ENCODE data around the gene PPBP. TPM values are rescaled to one million over a fixed set of nuclear protein-coding genes. Genes with fewer than 3 reads are reported as not detected.
A peak's percentile ranks its signal among the peaks of the same experiment; 100 is the strongest.

The PPBP gene
- total RNA-seq, 4 donors from 2014 or later: not detected

DNA sequence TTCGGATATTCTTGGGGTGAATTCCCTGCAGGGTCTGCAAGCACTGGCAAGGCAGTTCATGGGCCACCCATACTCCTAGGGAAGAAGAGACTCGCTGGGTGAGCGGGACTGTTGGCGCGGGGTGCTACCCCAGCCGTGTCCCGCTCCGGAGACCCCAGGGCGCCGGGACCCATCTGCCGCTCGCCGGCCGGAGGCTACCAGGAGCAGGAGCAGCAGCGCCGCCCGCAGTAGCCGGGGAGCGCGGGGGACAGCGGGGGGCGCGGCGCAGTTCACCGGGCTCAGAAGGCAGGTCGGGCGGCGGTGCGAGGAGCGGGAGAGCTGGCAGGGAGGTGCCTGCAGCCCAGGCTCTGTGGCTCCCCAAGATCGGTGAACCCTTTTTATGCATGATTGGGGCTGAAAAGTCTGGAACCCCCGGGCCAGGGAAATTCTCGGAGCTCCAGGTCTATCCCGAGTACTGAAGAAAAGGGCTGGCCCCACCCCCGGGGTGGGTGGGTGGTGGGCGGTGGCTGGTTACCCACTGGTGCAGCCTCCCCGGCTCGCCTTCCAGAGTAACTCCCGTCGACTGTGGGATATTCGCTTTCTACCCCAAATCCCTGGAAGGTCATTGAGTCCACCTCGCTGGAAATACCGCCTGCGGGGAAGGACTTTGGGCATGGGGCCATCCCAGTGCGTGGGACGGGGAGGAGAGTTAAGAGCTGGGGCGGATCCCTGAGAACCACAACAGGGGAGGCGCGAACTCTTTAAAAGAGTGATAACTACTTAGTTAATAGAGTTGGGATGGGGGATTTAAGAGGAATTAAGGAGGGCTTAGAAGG is 43.7 kb downstream of the PPBP start:
- Histone ChIP-seq H3K27me3 (peaks cover 32% of the 10 kb centered on the region), H3K9me3 (no peaks in the 10 kb centered on the region), H3K27ac (no peak overlapping the region), H3K4me1 (peaks cover 0 to 9% (median 4%) of the 10 kb centered on the region in 4 donors), H3K36me3 (no peaks in the 10 kb centered on the region), H3K4me3 (peak overlapping the region in 3 of 4 donors; percentile 18 to 37 (median 26))
- peak; percentile 30 for DNase-seq
- 29 to 35% methylated on average over 5 to 44 of the region's 49 CpGs for WGBS, 2 donors (ENCODE audit: low coverage in 1 of 2)
- in situ Hi-C loops (cut with MboI; ENCODE audit: low pct_ligation_motif_present in 1 of 4, low pct_unique_long_range_greater_than_20kb in 1 of 4, low sequenced_read_pairs in 3 of 4): no loop called here
- intact Hi-C loops (cut with DNase I; ENCODE audit: low total_unique reads): no loop called here
- TF ChIP-seq, protein P1, sequence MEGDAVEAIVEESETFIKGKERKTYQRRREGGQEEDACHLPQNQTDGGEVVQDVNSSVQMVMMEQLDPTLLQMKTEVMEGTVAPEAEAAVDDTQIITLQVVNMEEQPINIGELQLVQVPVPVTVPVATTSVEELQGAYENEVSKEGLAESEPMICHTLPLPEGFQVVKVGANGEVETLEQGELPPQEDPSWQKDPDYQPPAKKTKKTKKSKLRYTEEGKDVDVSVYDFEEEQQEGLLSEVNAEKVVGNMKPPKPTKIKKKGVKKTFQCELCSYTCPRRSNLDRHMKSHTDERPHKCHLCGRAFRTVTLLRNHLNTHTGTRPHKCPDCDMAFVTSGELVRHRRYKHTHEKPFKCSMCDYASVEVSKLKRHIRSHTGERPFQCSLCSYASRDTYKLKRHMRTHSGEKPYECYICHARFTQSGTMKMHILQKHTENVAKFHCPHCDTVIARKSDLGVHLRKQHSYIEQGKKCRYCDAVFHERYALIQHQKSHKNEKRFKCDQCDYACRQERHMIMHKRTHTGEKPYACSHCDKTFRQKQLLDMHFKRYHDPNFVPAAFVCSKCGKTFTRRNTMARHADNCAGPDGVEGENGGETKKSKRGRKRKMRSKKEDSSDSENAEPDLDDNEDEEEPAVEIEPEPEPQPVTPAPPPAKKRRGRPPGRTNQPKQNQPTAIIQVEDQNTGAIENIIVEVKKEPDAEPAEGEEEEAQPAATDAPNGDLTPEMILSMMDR (IDR thresholded peaks at IDR 0.05): no peak
- TF ChIP-seq POLR2A (IDR thresholded peaks at IDR 0.05) (no peak), POLR2AphosphoS5 (IDR thresholded peaks at IDR 0.05) (no peak), EP300 (IDR thresholded peaks at IDR 0.05; ENCODE audit: low read depth) (no peak)

DNA sequence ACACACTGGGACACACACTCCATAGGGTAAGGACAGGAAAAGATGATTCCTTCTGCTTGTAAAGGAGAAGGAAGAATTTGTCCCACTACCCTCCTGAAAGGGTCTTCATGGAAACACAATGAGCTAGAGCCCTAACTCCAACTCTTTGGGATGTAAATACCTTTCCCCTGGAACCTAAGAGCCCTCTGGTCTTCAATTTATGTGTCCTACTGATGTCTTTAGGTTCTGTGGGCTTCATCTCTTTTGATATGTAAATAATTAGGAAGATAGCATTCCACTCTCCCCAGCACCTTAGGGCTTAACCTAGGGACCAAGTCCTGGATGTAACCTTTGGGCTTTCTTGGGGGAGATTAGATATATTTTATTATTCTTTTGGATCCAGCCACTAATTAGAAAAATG is 44.4 kb downstream of the PPBP start:
- H3K4me3 ChIP-seq: no peak overlapping the region
- H3K27ac ChIP-seq: no peak overlapping the region
- peaks cover 0 to 9% (median 4%) of the 10 kb centered on the region in 4 donors for H3K4me1 ChIP-seq
- H3K27me3 ChIP-seq: peaks cover 32% of the 10 kb centered on the region
- H3K36me3 ChIP-seq: no peaks in the 10 kb centered on the region
- TF ChIP-seq EP300 (IDR thresholded peaks at IDR 0.05; ENCODE audit: low read depth): no peak
- TF ChIP-seq, protein P1 (IDR thresholded peaks at IDR 0.05): no peak
- TF ChIP-seq POLR2AphosphoS5 (IDR thresholded peaks at IDR 0.05): no peak
- no peak for TF ChIP-seq POLR2A (IDR thresholded peaks at IDR 0.05)
- H3K9me3 ChIP-seq: no peaks in the 10 kb centered on the region
- intact Hi-C loops (cut with DNase I; ENCODE audit: low total_unique reads): no loop called here
- no peak for DNase-seq
- in situ Hi-C loops (cut with MboI; ENCODE audit: low pct_ligation_motif_present in 1 of 4, low pct_unique_long_range_greater_than_20kb in 1 of 4, low sequenced_read_pairs in 3 of 4): no loop called here

DNA sequence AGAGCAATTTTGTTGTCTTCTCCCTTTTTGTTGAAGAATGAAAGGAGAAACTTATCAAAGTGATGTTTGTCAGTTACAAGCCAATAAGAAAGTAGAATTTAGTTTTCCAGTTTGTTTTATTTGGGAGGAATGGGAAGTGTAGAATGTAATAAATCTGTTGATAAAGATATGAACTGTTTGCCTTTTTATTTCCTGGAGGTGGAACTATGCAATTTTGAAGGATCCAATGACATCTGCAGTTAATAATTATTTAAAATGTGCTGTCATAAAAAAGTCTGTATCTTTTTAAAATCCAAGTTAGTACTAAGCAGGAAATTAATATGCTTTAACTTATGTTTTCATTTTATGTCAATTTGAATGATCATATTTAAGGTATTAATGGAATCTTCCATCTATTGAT is 51.0 kb downstream of the PPBP start:
- DNase-seq: no peak
- no peak for TF ChIP-seq POLR2A (IDR thresholded peaks at IDR 0.05)
- no peak for TF ChIP-seq POLR2AphosphoS5 (IDR thresholded peaks at IDR 0.05)
- TF ChIP-seq, protein P1 (IDR thresholded peaks at IDR 0.05): no peak
- no peak for TF ChIP-seq EP300 (IDR thresholded peaks at IDR 0.05; ENCODE audit: low read depth)
- no peaks in the 10 kb centered on the region for H3K27me3 ChIP-seq
- H3K27ac ChIP-seq: no peak overlapping the region
- in situ Hi-C loops (cut with MboI; ENCODE audit: low pct_ligation_motif_present in 1 of 4, low pct_unique_long_range_greater_than_20kb in 1 of 4, low sequenced_read_pairs in 3 of 4) (no loop called here), intact Hi-C loops (cut with DNase I; ENCODE audit: low total_unique reads) (no loop called here)
- H3K9me3 ChIP-seq: no peaks in the 10 kb centered on the region
- no peaks in the 10 kb centered on the region for H3K36me3 ChIP-seq
- H3K4me1 ChIP-seq: peaks cover 0 to 8% (median 0%) of the 10 kb centered on the region in 4 donors
- H3K4me3 ChIP-seq: no peak overlapping the region

Small RNAs within 50 kb of the gene (small RNA-seq; reads per million reads assigned to genes)
- gene RN7SL218P: 0 reads per million in 4 donors

Other genes with a start within 250 kb of the PPBP start
- 1 to 10 TPM in 1 of 4 donors, under 1 TPM in 1, not detected in 2; 0.55 to 1.1 TPM for gene CXCL8, start 247.6 kb downstream of the PPBP start, total RNA-seq
- not detected for gene CXCL6, start 151.5 kb downstream of the PPBP start, total RNA-seq
- gene PF4V1, start 134.9 kb downstream of the PPBP start, total RNA-seq: not detected
- gene CXCL1, start 118.8 kb downstream of the PPBP start, total RNA-seq: 10 to 100 TPM in 3 of 4 donors, under 1 TPM in 1; 1.00 to 36.3 (median 15.4) TPM
- not detected for gene PF4, start 6.2 kb downstream of the PPBP start, total RNA-seq
- gene CXCL5, start 10.5 kb upstream of the PPBP start, total RNA-seq: under 1 TPM in 1 of 4 donors, not detected in 3; 0.64 TPM
- gene CXCL3, start 50.5 kb upstream of the PPBP start, total RNA-seq: 1 to 10 TPM; 1.8 to 5.2 (median 5.1) TPM
- 10 to 100 TPM in 3 of 4 donors, under 1 TPM in 1; 0.80 to 32.9 (median 17.8) TPM for gene CXCL2, start 111.0 kb upstream of the PPBP start, total RNA-seq
- 10 to 100 TPM in 3 of 4 donors, 1 to 10 TPM in 1; 7.6 to 18.1 (median 12.7) TPM for gene MTHFD2L, start 169.9 kb upstream of the PPBP start, total RNA-seq

Measured in transverse colon (tissue), 4 donors.